HepG2 (cell line): ENCODE measurements around the gene ZBTB48. TPM values are rescaled to one million over a fixed set of nuclear protein-coding genes. Genes with fewer than 3 reads are reported as not detected.
A peak's percentile ranks its signal among the peaks of the same experiment; 100 is the strongest.

Experiments used
- ATF7 ChIP-seq, 2 experiments: fragments of 450-650 bp in 1 of 2; sonication (generic) in 1 of 2; formaldehyde crosslinking in 1 of 2; IDR thresholded peaks; 2 replicates each; pipeline versions ENCODE4 v1.4.0 to v1.6.1; 2016 to 2020; ENCODE audit warnings: antibody characterized with exemption in 1 of 2, mild to moderate bottlenecking in 1 of 2, missing genetic modification reagents in 1 of 2
- CBX2 ChIP-seq, 2 experiments: fragments of 200-600 bp in 1 of 2; sonication (generic); formaldehyde crosslinking in 1 of 2; IDR thresholded peaks; 2 replicates each; pipeline versions ENCODE4 v1.7.0 to v1.8.1; 2018 to 2022; ENCODE audit warnings: low read depth in 2 of 2, low read length in 1 of 2, mild to moderate bottlenecking in 1 of 2, missing genetic modification reagents in 1 of 2
- ETS1 ChIP-seq: sonication (generic); formaldehyde crosslinking; IDR thresholded peaks from 2 replicates; pipeline ENCODE4 v1.4.0; 2020; ENCODE audit warnings: missing genetic modification reagents
- IKZF5 ChIP-seq: IDR thresholded peaks from 2 replicates; pipeline ENCODE4 v1.6.1; 2018; ENCODE audit warnings: missing genetic modification reagents, mild to moderate bottlenecking, missing compliant biosample characterization
- KDM3A ChIP-seq: IDR thresholded peaks from 2 replicates; pipeline ENCODE4 v1.6.1; 2018; ENCODE audit warnings: low read depth, missing compliant biosample characterization
- KDM5B ChIP-seq: sonication (generic); formaldehyde crosslinking; IDR thresholded peaks from 2 replicates; pipeline ENCODE4 v1.4.0; 2020; ENCODE audit warnings: missing genetic modification reagents, mild to moderate bottlenecking, borderline replicate concordance
- KMT2A ChIP-seq: sonication (generic); formaldehyde crosslinking; IDR thresholded peaks from 2 replicates; pipeline ENCODE4 v1.4.0; 2020; ENCODE audit warnings: missing genetic modification reagents
- PBX2 ChIP-seq: IDR thresholded peaks from 2 replicates; pipeline ENCODE4 v1.6.1; 2016; ENCODE audit warnings: control low read depth
- RNF219 ChIP-seq: sonication (generic); formaldehyde crosslinking; IDR thresholded peaks from 2 replicates; pipeline ENCODE4 v1.5.0; 2020; ENCODE audit warnings: mild to moderate bottlenecking, missing genetic modification reagents
- SP4 ChIP-seq: sonication (generic); formaldehyde crosslinking; IDR thresholded peaks from 2 replicates; pipeline ENCODE4 v1.8.1; 2023; ENCODE audit warnings: mild to moderate bottlenecking, missing genetic modification reagents
- TRIM24 ChIP-seq: sonication (generic); formaldehyde crosslinking; IDR thresholded peaks from 2 replicates; pipeline ENCODE4 v1.8.0; 2022; ENCODE audit warnings: mild to moderate bottlenecking, missing genetic modification reagents
- ZNF17 ChIP-seq: sonication (generic); formaldehyde crosslinking; IDR thresholded peaks from 2 replicates; pipeline ENCODE4 v1.5.0; 2020; ENCODE audit warnings: mild to moderate bottlenecking, missing genetic modification reagents
- ZNF180 ChIP-seq: sonication (generic); formaldehyde crosslinking; IDR thresholded peaks from 2 replicates; pipeline ENCODE4 v1.4.0; 2020; ENCODE audit warnings: low read depth, missing genetic modification reagents, borderline replicate concordance
- ZNF607 ChIP-seq: sonication (generic); formaldehyde crosslinking; IDR thresholded peaks from 2 replicates; pipeline ENCODE4 v1.5.1; 2020; ENCODE audit warnings: missing genetic modification reagents, mild to moderate bottlenecking, borderline replicate concordance
- ZNF704 ChIP-seq: sonication (generic); formaldehyde crosslinking; IDR thresholded peaks from 2 replicates; pipeline ENCODE4 v1.8.1; 2023; ENCODE audit warnings: mild to moderate bottlenecking, inconsistent platforms, moderate library complexity, missing genetic modification reagents, borderline replicate concordance
- ZNF782 ChIP-seq: sonication (generic); formaldehyde crosslinking; IDR thresholded peaks from 2 replicates; pipeline ENCODE4 v1.4.0; 2020; ENCODE audit warnings: missing genetic modification reagents, mild to moderate bottlenecking, borderline replicate concordance
- ZNF816 ChIP-seq: sonication (generic); formaldehyde crosslinking; IDR thresholded peaks from 2 replicates; pipeline ENCODE4 v1.8.0; 2022; ENCODE audit warnings: missing genetic modification reagents, mild to moderate bottlenecking, borderline replicate concordance
- polyA plus RNA-seq, 8 experiments: library from polyadenylated mRNA; depleted of rRNA in 3 of 8; stranded (reverse) in 7 of 8; unstranded in 1 of 8; fragments of >200 nt; fragmentation: Illumina TruSeq in 4 of 8; extraction: Trizol in 4 of 8; gene quantifications; 2 replicates each; pipeline versions ENCODE4 v1.2.1 to v1.2.3, GENCODE V29; 2011 to 2016; ENCODE audit warnings: low read depth in 4 of 8, missing spikeins in 1 of 8, mixed read lengths in 1 of 8; ENCODE audit not compliant: insufficient read depth in 1 of 8
- total RNA-seq, 5 experiments: library from RNA; depleted of rRNA; stranded (reverse); fragments of >200 nt; fragmentation: Illumina TruSeq; extraction: Trizol; gene quantifications; 2 replicates each; pipeline ENCODE4 v1.2.3, GENCODE V29; 2016; ENCODE audit warnings: low read depth in 1 of 5
- TF ChIP-seq, protein P1 (sequence below): sonication (generic); formaldehyde crosslinking; conservative IDR thresholded peaks from 2 replicates; pipeline ENCODE4 v1.8.0; 2022; ENCODE audit warnings: mild to moderate bottlenecking, moderate library complexity, missing genetic modification reagents

ZBTB48 gene
- total and polyA plus RNA-seq, 2 of the 13 experiments (the other 11 are each of a cell fraction or from before 2014, with no cell fraction given) = 13.0 to 17.1 TPM

GRCh38 chr1:6624710-6625583, 45.2 kb downstream of the ZBTB48 start, which contains the start of gene THAP3 (continued):
- TF ChIP-seq ZNF180 = no peak
- no peak for TF ChIP-seq ETS1 (CRISPR knock-in tag)
- TF ChIP-seq PBX2 = no peak; the same call in 1 of the 2 replicates
- TF ChIP-seq RNF219 (CRISPR knock-in tag) = no peak
- TF ChIP-seq SP4 (CRISPR knock-in tag) = 0 out of 2 replicates have a peak, but pooled peaks have one; percentile 17
- peak; percentile 21; the same call in 1 of the 2 replicates for TF ChIP-seq ZNF782 (CRISPR knock-in tag)
- no peak for TF ChIP-seq TRIM24 (CRISPR knock-in tag)
- peak; percentile 48; the same call in 1 of the 2 replicates for TF ChIP-seq ATF7 (IDR thresholded peaks at IDR 0.05)
- TF ChIP-seq ATF7 (CRISPR knock-in tag; IDR thresholded peaks at IDR 0.05) = no peak
- no peak for TF ChIP-seq CBX2 (IDR thresholded peaks at IDR 0.05; ENCODE audit: low read depth, low read length)
- no peak for TF ChIP-seq CBX2 (CRISPR knock-in tag; IDR thresholded peaks at IDR 0.05; ENCODE audit: low read depth)
- 0 out of 2 replicates have a peak, but pooled peaks have one; percentile 33 for TF ChIP-seq ZNF704 (CRISPR knock-in tag)
- 0 out of 2 replicates have a peak, but pooled peaks have one; percentile 11 for TF ChIP-seq KDM5B
- peak; percentile 56; the same call in 1 of the 2 replicates for TF ChIP-seq ZNF816 (CRISPR knock-in tag)
- TF ChIP-seq, protein P1, sequence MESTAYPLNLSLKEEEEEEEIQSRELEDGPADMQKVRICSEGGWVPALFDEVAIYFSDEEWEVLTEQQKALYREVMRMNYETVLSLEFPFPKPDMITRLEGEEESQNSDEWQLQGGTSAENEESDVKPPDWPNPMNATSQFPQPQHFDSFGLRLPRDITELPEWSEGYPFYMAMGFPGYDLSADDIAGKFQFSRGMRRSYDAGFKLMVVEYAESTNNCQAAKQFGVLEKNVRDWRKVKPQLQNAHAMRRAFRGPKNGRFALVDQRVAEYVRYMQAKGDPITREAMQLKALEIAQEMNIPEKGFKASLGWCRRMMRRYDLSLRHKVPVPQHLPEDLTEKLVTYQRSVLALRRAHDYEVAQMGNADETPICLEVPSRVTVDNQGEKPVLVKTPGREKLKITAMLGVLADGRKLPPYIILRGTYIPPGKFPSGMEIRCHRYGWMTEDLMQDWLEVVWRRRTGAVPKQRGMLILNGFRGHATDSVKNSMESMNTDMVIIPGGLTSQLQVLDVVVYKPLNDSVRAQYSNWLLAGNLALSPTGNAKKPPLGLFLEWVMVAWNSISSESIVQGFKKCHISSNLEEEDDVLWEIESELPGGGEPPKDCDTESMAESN (CRISPR knock-in tag) = peak; percentile 44; the same call in 1 of the 2 replicates
- TF ChIP-seq IKZF5 (CRISPR knock-in tag) = peak; percentile 61; the same call in 1 of the 2 replicates
- TF ChIP-seq KDM3A = no peak
- no peak for TF ChIP-seq KMT2A (CRISPR knock-in tag)
- no peak for TF ChIP-seq ZNF607 (CRISPR knock-in tag)
- no peak for TF ChIP-seq ZNF17
